Stimulated activated CD4-positive, alpha-beta T cell treated with anti-CD3 and anti-CD28 coated beads, TNF-alpha, amount 100 ng/mL, for 1 hour (primary cell): ENCODE measurements around the gene BTG4.
A peak's percentile ranks its signal among the peaks of the same experiment; 100 is the strongest.

Experiments
- DNase-seq, 3 donors: peaks; one replicate each; pipeline ENCODE4 v3.0.0-alpha.2; 2020; ENCODE audit warnings: low read depth in 3 of 3, low spot score in 1 of 3

BTG4 gene

GRCh38 chr11:111456086-111456858 lies 55.9 kb downstream of the BTG4 start:
- DNase-seq = no peak

GRCh38 chr11:111455291-111456085 lies 56.7 kb downstream of the BTG4 start:
- DNase-seq = no peak

- peak in 1 of 3 donors; percentile 44 for DNase-seq
These were observed 57.5 kb downstream of the BTG4 start for GRCh38 chr11:111454561-111455192.

GRCh38 chr11:111452817-111453552 lies 59.2 kb downstream of the BTG4 start:
- DNase-seq = no peak

- no peak for DNase-seq
These were observed 60.0 kb downstream of the BTG4 start for GRCh38 chr11:111452146-111452545.

- no peak for DNase-seq
These were observed 61.5 kb downstream of the BTG4 start for GRCh38 chr11:111450480-111451320.

GRCh38 chr11:111449696-111450479 lies 62.3 kb downstream of the BTG4 start:
- DNase-seq = no peak

GRCh38 chr11:111448831-111449557 lies 63.2 kb downstream of the BTG4 start:
- DNase-seq = no peak

GRCh38 chr11:111448414-111448813 lies 63.8 kb downstream of the BTG4 start:
- DNase-seq = no peak

GRCh38 chr11:111447931-111448330 lies 64.3 kb downstream of the BTG4 start:
- no peak for DNase-seq

- DNase-seq = no peak
These were observed 65.1 kb downstream of the BTG4 start for GRCh38 chr11:111447112-111447471.

GRCh38 chr11:111446404-111447111 lies 65.6 kb downstream of the BTG4 start:
- DNase-seq = peak; percentile 35 to 52 (median 48)

GRCh38 chr11:111445586-111445985 lies 66.6 kb downstream of the BTG4 start:
- DNase-seq = no peak
